Astrocyte of the hippocampus (primary cell): ENCODE data around the gene KAZN.
"Not testable (repeated sequence)": the region's sequence is repeated elsewhere in the genome, so short reads cannot be mapped to it uniquely, and the experiment has no call there.

ENCODE experiments used
- DNase-seq: peaks from one replicate; pipeline ENCODE4 v3.0.0; 2011; ENCODE audit warnings: low read depth, low spot score

The KAZN gene

DNA sequence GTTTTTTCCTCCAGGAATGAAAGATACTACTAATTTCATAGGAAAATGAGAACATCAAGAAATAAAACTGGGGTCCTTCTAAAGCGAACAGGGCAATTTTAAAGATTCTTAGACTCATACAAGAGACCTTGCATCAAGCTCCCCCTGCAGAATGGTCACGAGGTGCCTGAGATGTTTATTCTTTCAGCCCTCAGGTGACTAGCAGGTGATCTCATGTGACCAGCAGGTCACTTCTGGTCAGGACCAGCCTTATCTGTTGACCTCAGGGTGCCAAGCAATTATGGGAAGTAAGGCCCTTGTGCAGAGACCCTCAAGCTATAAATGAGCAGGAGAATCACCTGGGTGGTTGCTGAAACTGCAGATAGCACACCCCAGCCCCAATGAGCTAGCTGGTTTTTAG is 534.5 kb downstream of the KAZN start:
- DNase-seq: no peak

DNA sequence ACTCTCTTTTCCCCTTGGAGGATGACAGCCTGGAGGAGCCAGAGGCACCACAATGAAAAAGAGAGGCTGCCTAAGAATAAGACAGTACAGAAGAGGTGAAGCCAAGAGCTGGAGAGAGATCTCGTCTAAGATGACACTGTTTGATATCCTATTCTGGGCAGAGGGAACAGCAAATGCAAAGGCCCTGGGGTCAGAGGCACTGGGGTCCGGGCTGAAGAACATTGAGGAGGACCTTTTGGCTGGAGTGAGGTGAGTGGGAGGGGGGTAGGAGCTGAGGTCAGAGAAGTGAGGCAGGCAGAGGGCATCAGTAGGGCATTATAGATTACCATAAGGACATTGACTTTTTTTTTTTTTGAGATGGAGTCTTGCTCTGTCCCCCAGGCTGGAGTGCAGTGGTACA is 535.8 kb downstream of the KAZN start:
- no peak for DNase-seq

GRCh38 chr1:15135604-15136003 is 537.1 kb downstream of the KAZN start:
- DNase-seq: not testable (repeated sequence)

DNA sequence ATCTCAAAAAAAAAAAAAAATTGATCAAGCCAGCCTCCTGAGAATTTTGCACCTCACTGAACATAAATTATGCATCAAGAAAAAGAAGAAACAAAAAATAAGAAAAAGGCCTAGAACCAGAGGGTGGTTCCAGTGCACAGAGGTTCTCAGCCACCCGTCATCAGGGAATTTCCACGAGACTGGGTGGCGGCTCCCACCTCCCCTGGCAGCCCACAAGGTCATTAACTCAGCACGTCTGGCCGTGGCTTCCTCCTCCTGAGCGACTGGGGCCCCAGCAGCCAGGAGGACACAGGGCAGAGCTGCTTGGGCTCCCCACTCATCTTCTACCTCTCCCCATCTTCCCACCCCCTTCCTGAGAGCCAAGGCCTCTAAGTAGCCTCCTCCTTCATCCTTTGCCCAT is 539.3 kb downstream of the KAZN start:
- peak; percentile 14 for DNase-seq

DNA sequence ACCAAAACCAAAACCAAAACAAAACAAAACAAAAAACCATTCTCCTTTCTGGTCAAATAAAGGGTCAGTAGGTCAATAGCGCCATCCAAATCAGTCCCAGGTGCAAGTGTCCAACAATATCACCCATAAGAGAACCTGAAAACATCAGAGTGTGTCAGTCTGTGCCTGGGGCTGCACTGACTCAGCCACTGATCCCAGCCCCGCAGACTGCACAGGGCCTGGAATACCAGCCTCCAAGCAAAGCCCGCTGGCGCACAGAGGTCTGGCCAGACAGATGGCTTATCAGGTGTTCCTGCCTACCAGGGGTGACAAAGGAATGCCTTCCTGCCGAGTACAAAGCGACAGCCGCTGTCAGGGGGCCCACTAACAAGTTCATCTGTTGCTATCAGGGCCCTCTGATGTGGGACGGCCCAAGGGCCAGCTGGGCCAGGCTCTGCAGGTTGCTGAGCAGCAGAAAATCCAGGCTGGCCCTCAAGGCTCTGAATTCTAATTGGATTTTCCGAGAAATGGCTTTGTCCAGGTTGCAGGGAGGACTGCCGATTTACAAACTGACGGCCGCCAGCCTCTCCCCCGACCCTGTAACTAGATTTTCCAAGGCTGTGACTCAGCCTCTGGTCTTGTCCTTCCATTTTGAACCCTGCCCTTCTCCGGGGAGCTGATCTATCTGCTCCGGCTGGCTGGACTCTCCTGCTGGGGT is 541.3 kb downstream of the KAZN start:
- peak; percentile 79 for DNase-seq

GRCh38 chr1:15141935-15142539 is 543.6 kb downstream of the KAZN start:
- peak; percentile 89 for DNase-seq

GRCh38 chr1:15145327-15145726 is 546.8 kb downstream of the KAZN start:
- DNase-seq: no peak

- no peak for DNase-seq
These were observed 547.7 kb downstream of the KAZN start for GRCh38 chr1:15146142-15146680.

GRCh38 chr1:15146971-15147376 is 548.5 kb downstream of the KAZN start:
- DNase-seq: no peak

GRCh38 chr1:15148004-15148403 is 549.5 kb downstream of the KAZN start:
- DNase-seq: no peak

DNA sequence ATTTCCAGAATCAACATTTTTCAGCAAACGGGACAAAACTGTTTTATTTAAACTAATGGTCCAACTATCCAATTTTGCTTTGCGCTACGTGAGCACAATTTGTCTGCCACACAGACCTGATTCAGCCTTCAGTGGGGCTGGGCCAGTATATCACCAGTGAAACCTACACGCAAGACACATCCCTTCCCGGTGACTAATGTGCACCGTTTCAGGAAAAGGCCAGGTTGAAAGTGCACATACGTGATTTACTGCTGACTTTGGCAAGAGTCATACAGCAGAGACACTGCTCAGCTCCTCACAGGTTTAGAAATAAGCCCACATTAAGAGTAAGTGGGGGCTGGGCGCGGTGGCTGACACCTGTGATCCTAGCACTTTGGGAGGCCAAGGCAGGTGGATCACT is 550.0 kb downstream of the KAZN start:
- DNase-seq: no peak

DNA sequence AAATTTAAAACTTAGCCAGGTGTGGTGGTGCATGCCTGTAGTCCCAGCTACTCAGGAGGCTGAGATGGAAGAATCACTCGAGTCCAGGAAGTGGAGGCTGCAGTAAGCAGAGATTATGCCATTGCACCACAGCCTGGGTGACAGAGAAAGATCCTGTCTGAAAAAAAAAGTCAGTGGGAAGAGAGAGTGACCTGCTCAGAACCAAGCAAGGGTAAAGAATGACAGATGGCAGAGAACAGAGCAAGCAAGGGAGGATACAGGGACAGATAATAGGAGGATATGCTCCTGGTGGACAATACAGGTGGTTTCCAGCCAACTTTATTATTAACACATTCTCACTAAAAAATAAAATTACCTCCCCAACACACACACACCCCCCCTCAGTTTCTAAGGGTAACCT is 550.5 kb downstream of the KAZN start:
- DNase-seq: no peak

DNA sequence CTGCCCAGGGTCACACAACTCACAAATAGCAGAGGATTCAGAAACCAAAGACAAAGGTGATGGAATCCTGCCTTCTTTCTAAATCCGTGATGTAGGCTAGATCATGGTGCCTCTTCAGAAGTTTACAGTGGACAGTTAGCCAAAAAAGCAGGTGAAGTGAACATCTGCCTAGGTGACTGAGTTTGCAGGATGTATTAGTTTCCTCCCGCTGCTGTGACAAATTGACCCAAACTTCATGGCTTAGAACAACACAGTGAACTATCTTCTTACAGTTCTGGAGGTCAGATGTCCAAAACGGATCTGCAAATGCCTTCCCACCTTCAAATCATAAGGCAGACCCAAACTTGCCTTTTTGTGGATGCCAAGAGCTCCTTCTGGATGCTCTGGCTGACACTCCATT is 551.9 kb downstream of the KAZN start:
- DNase-seq: no peak

DNA sequence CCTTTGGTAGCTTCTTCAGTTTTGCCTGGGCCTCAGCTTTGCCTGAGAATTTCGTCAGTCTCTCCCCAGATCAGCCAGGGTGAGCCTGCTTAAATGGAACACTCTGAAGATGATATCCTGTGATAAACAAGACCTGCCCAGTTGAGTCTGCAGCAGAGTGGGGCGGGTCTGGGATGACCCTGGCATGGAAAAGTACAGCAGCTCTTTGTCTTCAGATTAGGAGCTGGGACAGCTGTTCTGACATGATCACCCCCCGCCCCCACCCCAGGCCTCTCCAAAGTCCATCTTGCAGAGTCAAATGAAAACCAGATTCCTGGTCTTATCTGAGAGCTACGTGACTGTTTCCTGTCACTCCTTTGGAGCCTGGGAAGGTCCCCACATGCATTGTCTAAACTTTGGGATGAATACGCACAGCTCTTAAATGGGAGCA is 552.9 kb downstream of the KAZN start:
- no peak for DNase-seq

- DNase-seq: no peak
These were observed 553.4 kb downstream of the KAZN start for GRCh38 chr1:15151871-15152270.

- peak; percentile 93 for DNase-seq
These were observed 554.1 kb downstream of the KAZN start for GRCh38 chr1:15152318-15153183.

GRCh38 chr1:15153184-15153841 is 554.8 kb downstream of the KAZN start, which contains the start of gene TMEM51:
Gene TMEM51, plus strand, starts transcription at chr1:15153747. Its CDS starts 61,341 bp downstream, at chr1:15215088.
- DNase-seq: peak; percentile 88

GRCh38 chr1:15153842-15154479 is 555.5 kb downstream of the KAZN start:
- peak; percentile 80 for DNase-seq

- DNase-seq: peak; percentile 50
These were observed 556.1 kb downstream of the KAZN start for GRCh38 chr1:15154480-15155036.

DNA sequence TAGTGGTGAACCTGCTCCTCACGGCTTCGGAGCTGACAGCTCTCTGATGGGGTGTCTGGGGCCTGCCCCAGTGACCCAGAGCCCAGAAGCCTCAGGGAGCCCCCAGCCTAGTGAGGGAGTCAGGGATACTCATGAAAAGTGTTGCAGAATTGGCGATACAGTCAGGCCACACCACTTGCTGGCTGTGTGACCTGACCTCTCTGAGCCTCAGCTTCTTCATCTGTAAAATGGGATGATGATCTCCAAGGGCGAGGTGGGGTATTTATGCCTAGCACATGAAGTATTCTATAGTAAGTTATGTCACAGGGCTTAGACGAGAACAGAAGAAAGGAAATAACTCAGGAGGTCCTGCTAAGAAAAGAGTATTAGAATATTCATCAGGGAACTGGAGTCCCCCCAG is 556.7 kb downstream of the KAZN start:
- no peak for DNase-seq
